ENCODE data around the gene PNPLA6.

PNPLA6 gene

DNA sequence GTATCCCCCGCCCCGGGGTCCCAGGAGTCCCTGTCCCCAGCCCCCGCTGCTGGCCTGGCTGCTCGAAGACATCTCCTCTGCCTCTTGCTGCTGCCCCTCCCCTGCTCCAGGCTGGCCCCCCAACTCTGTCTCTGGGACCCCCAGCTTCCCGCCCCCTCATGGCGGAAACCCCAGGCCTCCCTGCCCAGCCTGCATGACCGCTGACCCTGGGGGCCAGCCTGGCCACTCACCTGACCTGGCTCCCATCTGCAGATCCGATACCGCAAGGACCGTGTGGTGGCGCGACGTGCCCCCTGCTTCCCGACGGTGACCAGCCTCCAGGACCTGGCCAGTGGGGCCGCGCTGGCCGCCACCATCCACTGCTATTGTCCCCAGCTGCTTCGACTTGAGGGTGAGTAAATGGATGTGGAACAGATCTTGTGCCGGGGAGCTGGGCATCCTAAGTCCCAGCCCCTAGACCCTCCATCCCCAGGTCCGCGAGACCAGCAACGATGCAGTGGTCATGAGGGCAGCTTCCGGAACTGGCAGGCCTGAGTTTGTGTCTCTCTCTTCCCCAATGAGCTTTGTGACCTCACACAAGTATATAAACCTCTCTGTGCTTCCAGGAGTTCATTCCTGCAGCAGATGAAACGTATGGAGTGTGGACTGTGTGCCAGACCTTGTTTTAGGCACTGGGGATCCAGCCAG lies 72.5 kb downstream of the PNPLA6 start:
- no peaks in the 10 kb centered on the region for H3K79me2 ChIP-seq (ENCODE audit: low read length)
- no peak overlapping the region for H3K27ac ChIP-seq (ENCODE audit: low read length)
- H3K4me2 ChIP-seq (ENCODE audit: low read length), result no peak overlapping the region
- no peaks in the 10 kb centered on the region for H3K27me3 ChIP-seq (ENCODE audit: low read depth, low read length)
- no peaks in the 10 kb centered on the region for H3K4me1 ChIP-seq (ENCODE audit: low read length)
- no peak overlapping the region for H3K9ac ChIP-seq (ENCODE audit: low read length)
- H3K9me3 ChIP-seq (ENCODE audit: insufficient read depth, low read length), result no peaks in the 10 kb centered on the region
- no peak for TF ChIP-seq EZH2phosphoT487 (IDR thresholded peaks at IDR 0.05; ENCODE audit: low read depth)
- TF ChIP-seq, protein P1, sequence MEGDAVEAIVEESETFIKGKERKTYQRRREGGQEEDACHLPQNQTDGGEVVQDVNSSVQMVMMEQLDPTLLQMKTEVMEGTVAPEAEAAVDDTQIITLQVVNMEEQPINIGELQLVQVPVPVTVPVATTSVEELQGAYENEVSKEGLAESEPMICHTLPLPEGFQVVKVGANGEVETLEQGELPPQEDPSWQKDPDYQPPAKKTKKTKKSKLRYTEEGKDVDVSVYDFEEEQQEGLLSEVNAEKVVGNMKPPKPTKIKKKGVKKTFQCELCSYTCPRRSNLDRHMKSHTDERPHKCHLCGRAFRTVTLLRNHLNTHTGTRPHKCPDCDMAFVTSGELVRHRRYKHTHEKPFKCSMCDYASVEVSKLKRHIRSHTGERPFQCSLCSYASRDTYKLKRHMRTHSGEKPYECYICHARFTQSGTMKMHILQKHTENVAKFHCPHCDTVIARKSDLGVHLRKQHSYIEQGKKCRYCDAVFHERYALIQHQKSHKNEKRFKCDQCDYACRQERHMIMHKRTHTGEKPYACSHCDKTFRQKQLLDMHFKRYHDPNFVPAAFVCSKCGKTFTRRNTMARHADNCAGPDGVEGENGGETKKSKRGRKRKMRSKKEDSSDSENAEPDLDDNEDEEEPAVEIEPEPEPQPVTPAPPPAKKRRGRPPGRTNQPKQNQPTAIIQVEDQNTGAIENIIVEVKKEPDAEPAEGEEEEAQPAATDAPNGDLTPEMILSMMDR (IDR thresholded peaks at IDR 0.05; ENCODE audit: low read depth, low read length), result no peak
- no peaks in the 10 kb centered on the region for H4K20me1 ChIP-seq (ENCODE audit: insufficient read depth, low read length)
- H2AFZ ChIP-seq (ENCODE audit: low read depth, low read length), result no peak overlapping the region
- H3K36me3 ChIP-seq (replicated peaks; ENCODE audit: low read depth, low read length), result no peaks in the 10 kb centered on the region
- H3K4me3 ChIP-seq (ENCODE audit: low read length), result no peak overlapping the region

DNA sequence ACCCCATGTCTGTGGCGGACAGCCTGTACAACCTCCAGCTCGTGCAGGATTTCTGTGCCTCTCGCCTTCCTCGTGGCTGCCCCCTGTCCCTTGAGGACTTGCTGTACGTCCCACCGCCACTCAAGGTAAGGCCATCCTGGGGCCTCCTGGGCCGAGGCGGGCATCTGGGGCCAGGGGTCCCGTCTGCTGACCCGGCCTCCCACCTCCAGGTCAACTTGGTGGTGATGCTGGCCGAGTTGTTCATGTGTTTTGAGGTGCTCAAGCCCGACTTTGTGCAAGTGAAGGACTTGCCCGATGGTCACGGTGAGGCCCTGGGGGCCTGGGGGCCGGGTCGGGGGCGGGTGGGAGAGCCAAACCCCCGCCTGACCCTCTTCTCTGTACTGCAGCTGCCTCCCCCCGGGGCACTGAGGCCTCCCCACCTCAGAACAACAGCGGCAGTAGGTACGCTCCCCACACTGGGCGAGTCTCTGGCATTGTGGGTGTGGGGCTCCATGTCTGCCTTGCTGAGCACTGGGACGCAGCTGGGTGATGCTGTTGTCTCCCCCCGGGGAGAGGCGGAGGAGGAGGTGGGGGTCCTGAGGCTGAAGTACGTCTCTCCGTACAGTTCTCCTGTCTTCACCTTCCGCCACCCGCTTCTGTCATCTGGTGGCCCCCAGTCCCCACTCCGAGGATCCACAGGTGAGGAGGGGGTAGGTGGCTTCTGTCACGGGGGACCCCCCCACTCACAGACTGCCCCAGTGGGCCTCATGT lies 75.1 kb downstream of the PNPLA6 start:
- no peak overlapping the region for H3K4me2 ChIP-seq (ENCODE audit: low read length)
- H2AFZ ChIP-seq (ENCODE audit: low read depth, low read length), result no peak overlapping the region
- TF ChIP-seq EZH2phosphoT487 (IDR thresholded peaks at IDR 0.05; ENCODE audit: low read depth), result no peak
- TF ChIP-seq, protein P1 (IDR thresholded peaks at IDR 0.05; ENCODE audit: low read depth, low read length), result no peak
- H3K36me3 ChIP-seq (replicated peaks; ENCODE audit: low read depth, low read length), result no peaks in the 10 kb centered on the region
- no peaks in the 10 kb centered on the region for H3K9me3 ChIP-seq (ENCODE audit: insufficient read depth, low read length)
- no peaks in the 10 kb centered on the region for H3K79me2 ChIP-seq (ENCODE audit: low read length)
- H3K4me1 ChIP-seq (ENCODE audit: low read length), result no peaks in the 10 kb centered on the region
- H3K4me3 ChIP-seq (ENCODE audit: low read length), result no peak overlapping the region
- H4K20me1 ChIP-seq (ENCODE audit: insufficient read depth, low read length), result no peaks in the 10 kb centered on the region
- no peak overlapping the region for H3K27ac ChIP-seq (ENCODE audit: low read length)
- no peak overlapping the region for H3K9ac ChIP-seq (ENCODE audit: low read length)
- H3K27me3 ChIP-seq (ENCODE audit: low read depth, low read length), result no peaks in the 10 kb centered on the region
